Right lobe of liver (tissue), 4 donors: ENCODE measurements around the gene MEI1.

Source experiments
- POLR2A ChIP-seq: fragments of 450-650 bp; IDR thresholded peaks from one replicate; pipeline ENCODE4 v1.6.1; 2017; ENCODE audit warnings: antibody characterized with exemption, mild to moderate bottlenecking
- TF ChIP-seq, protein P1 (sequence below), 4 donors: fragments of 200-600 bp in 3 of 4; fragments of 450-650 bp in 1 of 4; IDR thresholded peaks; one replicate each; pipeline versions ENCODE4 v1.5.1 to v1.8.0; 2016 to 2022; ENCODE audit warnings: antibody characterized with exemption in 4 of 4, mild to moderate bottlenecking in 2 of 4
- donor health status: DM: no; HTN: no; CAD: no.
- donor health status: DM: no; HTN: no; CAD: no.
- donor health status: DM: no; HTN: yes; CAD: no.

DNA sequence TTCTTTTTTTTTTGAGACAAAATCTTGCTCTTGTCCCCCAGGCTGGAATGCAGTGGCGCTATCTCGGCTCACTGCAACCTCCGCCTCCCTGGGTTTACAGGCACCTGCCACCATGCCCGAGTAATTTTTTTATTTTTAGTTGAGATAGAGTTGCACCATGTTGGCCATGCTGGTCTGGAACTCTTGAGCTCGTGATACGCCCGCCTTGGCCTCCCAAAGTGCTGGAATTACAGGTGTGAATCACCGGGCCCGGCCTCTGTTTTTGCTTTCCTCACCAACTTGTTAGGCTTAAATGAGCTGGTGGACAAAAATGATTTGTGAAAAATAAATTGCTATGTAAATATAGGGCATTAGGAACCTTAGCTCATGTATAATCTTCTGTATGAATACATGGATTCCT, 3.5 kb downstream of the MEI1 start:
- no peak for TF ChIP-seq POLR2A
- TF ChIP-seq, protein P1, sequence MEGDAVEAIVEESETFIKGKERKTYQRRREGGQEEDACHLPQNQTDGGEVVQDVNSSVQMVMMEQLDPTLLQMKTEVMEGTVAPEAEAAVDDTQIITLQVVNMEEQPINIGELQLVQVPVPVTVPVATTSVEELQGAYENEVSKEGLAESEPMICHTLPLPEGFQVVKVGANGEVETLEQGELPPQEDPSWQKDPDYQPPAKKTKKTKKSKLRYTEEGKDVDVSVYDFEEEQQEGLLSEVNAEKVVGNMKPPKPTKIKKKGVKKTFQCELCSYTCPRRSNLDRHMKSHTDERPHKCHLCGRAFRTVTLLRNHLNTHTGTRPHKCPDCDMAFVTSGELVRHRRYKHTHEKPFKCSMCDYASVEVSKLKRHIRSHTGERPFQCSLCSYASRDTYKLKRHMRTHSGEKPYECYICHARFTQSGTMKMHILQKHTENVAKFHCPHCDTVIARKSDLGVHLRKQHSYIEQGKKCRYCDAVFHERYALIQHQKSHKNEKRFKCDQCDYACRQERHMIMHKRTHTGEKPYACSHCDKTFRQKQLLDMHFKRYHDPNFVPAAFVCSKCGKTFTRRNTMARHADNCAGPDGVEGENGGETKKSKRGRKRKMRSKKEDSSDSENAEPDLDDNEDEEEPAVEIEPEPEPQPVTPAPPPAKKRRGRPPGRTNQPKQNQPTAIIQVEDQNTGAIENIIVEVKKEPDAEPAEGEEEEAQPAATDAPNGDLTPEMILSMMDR (IDR thresholded peaks at IDR 0.05), result no peak
